Measurements from ENCODE around the gene KCNMB2.

DNA sequence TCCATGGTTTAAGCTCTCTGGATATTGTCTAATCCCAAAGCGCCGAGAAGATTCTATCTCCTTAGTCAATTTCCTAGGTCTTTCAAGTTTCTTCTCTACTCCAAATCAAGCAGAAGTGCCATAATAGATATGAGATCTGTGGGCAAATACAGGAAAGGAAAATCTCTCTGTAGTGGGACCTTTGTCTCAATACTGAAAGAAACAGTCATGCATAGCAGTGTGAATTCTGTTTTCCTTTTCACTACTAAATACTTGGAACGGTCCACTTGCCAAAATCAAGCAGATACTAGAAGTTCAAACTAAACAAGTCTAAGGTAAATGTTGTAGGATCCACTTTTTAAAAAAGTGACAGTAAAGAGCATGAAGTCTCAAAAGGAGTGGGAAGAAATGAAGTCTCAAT lies 298.8 kb downstream of the KCNMB2 start:
- TF ChIP-seq, protein P1, sequence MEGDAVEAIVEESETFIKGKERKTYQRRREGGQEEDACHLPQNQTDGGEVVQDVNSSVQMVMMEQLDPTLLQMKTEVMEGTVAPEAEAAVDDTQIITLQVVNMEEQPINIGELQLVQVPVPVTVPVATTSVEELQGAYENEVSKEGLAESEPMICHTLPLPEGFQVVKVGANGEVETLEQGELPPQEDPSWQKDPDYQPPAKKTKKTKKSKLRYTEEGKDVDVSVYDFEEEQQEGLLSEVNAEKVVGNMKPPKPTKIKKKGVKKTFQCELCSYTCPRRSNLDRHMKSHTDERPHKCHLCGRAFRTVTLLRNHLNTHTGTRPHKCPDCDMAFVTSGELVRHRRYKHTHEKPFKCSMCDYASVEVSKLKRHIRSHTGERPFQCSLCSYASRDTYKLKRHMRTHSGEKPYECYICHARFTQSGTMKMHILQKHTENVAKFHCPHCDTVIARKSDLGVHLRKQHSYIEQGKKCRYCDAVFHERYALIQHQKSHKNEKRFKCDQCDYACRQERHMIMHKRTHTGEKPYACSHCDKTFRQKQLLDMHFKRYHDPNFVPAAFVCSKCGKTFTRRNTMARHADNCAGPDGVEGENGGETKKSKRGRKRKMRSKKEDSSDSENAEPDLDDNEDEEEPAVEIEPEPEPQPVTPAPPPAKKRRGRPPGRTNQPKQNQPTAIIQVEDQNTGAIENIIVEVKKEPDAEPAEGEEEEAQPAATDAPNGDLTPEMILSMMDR (IDR thresholded peaks at IDR 0.05; ENCODE audit: borderline replicate concordance, extremely low read depth, low read length, poor library complexity, severe bottlenecking) = no peak
- no peak for TF ChIP-seq EZH2 (IDR thresholded peaks at IDR 0.05; ENCODE audit: borderline replicate concordance, low read depth, low read length, severe bottlenecking)

Measured in DND-41 (cell line).